Lower lobe of right lung (tissue), 2 donors: ENCODE results near the gene IP6K3. TPM values are rescaled to one million over a fixed set of nuclear protein-coding genes. Genes with fewer than 3 reads are reported as not detected.

ENCODE experiments used
- ATAC-seq, 2 donors: fragments of 200-7000 bp; cut with Tn5 transposase; one replicate each; pipeline ENCODE4 v1.9.1; 2020 to 2022; ENCODE audit warnings: mild to moderate bottlenecking in 2 of 2, moderate library complexity in 2 of 2
- DNase-seq: peaks from one replicate; pipeline ENCODE4 v3.0.0-alpha.2; 2020
- H3K27ac ChIP-seq: fragments of 200-600 bp; one replicate; pipeline ENCODE4 v1.8.0; 2022
- H3K27me3 ChIP-seq: fragments of 200-600 bp; one replicate; pipeline ENCODE4 v1.8.0; 2022; ENCODE audit warnings: low read depth
- H3K36me3 ChIP-seq: fragments of 200-600 bp; one replicate; pipeline ENCODE4 v1.8.0; 2022; ENCODE audit warnings: mild to moderate bottlenecking
- H3K4me1 ChIP-seq: fragments of 200-600 bp; one replicate; pipeline ENCODE4 v1.8.0; 2022
- H3K4me3 ChIP-seq: fragments of 200-600 bp; one replicate; pipeline ENCODE4 v1.8.0; 2022; ENCODE audit warnings: mild to moderate bottlenecking
- H3K9me3 ChIP-seq: fragments of 200-600 bp; one replicate; pipeline ENCODE4 v1.8.0; 2022
- intact Hi-C: fragments of 100-400 bp; cut with DNase I; formaldehyde crosslinking; loops from one replicate; pipeline ENCODE4 v1.11.0; 2022
- total RNA-seq: library from RNA; stranded (reverse); fragmentation: NEBNext Ultra II Directional; extraction: Animal tissue kit (Norgen Biotek cat#: 25700); gene quantifications from one replicate; pipeline ENCODE4 v1.2.1, GENCODE V29; 2021
- TF ChIP-seq, protein P1 (sequence below): fragments of 200-600 bp; IDR thresholded peaks from one replicate; pipeline ENCODE4 v1.8.0; 2022; ENCODE audit warnings: antibody characterized with exemption, mild to moderate bottlenecking
- donor health status: DM: no; HTN: yes; CAD: no; lungs with severe emphysema.

The IP6K3 gene
- total RNA-seq, 1 donor from 2014 or later: 3.5 TPM

DNA sequence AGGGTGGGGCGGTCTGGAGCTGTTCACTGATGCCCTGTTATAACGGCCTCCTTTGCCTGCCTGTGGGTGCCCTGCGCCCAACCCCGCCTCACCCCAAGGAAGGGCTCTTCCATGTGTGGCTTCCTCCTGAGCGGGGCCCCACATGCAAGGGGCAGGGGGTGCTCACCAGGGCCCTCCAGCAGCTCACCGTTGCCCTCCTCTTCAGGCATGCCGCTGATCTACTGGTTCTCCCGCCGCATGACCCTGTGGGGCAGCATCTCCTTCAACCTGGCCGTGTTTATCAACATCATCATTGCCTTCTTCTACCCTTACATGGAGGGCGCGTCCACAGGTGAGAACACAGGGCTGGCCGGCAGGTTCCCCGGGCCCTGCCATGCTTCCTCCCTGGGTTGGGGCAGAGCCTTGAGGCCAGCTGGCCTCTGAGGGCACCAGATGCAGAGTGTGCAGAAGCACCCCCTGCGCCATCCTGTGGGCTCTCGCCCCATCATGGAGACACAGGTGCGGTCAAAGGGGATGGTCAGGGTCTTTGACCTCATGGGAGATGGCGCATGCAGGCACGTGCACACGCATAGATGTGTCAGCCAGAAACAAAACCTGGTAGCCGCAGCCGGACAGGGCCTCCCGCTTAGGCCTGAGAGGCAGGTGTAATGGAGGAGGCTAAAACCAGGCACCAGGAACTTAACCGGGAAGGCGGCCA lies 58.1 kb downstream of the IP6K3 start:
- Histone ChIP-seq H3K27ac (no peak overlapping the region), H3K4me3 (no peak overlapping the region), H3K27me3 (no peaks in the 10 kb centered on the region), H3K36me3 (peaks cover 100% of the 10 kb centered on the region), H3K4me1 (peaks cover 20% of the 10 kb centered on the region), H3K9me3 (no peaks in the 10 kb centered on the region)
- intact Hi-C loops: no loop called here
- ATAC-seq (no peak), DNase-seq (peak; percentile 42)
- TF ChIP-seq, protein P1, sequence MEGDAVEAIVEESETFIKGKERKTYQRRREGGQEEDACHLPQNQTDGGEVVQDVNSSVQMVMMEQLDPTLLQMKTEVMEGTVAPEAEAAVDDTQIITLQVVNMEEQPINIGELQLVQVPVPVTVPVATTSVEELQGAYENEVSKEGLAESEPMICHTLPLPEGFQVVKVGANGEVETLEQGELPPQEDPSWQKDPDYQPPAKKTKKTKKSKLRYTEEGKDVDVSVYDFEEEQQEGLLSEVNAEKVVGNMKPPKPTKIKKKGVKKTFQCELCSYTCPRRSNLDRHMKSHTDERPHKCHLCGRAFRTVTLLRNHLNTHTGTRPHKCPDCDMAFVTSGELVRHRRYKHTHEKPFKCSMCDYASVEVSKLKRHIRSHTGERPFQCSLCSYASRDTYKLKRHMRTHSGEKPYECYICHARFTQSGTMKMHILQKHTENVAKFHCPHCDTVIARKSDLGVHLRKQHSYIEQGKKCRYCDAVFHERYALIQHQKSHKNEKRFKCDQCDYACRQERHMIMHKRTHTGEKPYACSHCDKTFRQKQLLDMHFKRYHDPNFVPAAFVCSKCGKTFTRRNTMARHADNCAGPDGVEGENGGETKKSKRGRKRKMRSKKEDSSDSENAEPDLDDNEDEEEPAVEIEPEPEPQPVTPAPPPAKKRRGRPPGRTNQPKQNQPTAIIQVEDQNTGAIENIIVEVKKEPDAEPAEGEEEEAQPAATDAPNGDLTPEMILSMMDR: no peak

DNA sequence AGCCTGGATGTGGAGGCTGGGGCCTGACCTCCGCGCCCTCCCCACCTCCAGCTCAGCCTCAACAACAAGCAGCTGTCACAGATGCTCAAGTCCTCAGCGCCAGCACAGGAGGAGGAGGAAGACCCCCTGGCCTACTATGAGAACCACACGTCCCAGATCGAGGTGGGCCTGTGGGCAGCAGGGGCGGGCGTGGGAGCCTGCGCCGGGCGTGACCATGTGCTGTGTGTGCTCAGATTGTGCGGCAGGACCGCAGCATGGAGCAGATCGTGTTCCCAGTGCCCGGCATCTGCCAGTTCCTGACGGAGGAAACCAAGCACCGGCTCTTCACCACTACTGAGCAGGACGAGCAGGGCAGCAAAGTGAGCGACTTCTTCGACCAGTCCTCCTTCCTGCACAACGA lies 58.7 kb downstream of the IP6K3 start:
- Histone ChIP-seq H3K27ac (no peak overlapping the region), H3K4me1 (peaks cover 14% of the 10 kb centered on the region), H3K36me3 (peaks cover 100% of the 10 kb centered on the region), H3K27me3 (no peaks in the 10 kb centered on the region), H3K4me3 (no peak overlapping the region), H3K9me3 (no peaks in the 10 kb centered on the region)
- DNase-seq: no peak
- no peak for ATAC-seq
- intact Hi-C loops: no loop called here
- TF ChIP-seq, protein P1: no peak

DNA sequence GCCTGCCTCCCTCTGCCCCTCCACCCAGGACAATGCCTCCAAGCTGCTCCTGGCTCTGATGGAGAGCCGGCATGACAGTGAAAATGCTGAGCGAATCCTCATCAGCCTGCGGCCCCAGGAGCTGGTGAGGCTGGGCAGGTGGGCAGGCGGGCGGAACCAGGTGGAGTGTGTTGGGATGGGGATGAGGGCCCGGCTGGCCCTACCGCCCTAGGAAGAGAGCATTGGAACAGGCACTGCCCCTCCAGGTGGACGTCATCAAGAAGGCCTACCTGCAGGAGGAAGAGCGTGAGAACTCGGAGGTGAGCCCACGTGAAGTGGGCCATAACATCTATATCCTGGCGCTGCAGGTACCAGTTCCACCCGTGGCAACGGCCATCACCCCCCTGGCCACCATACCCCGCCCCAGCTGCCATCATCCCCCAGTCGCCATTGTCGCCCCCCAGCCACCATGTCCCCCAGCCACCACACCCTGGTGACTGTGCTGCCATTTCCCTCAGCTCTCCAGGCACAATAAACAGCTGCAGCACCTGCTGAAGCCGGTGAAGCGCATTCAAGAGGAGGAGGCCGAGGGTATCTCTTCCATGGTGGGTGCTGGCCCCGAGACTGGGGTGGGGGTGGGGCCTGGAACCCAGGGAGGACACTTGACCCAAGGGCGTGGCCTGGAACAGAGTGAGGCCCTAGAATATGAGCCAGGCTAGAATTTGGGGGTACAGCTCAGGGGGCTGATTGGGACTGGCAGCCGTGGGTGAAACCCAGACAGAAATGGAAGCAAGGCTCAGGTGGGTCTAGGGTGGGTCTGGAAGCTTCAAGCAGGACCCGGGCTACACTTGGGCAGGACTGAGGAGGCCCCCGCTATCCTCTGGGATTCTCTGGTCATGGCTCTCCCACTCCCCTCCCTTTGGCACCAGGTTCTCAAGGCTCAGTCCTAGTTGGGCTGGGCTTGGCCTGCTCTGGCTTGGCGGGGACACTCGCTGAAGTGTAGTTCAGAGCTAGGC lies 59.4 kb downstream of the IP6K3 start:
- TF ChIP-seq, protein P1: no peak
- ATAC-seq (no peak), DNase-seq (no peak)
- H3K36me3 ChIP-seq: peaks cover 100% of the 10 kb centered on the region
- no peak overlapping the region for H3K27ac ChIP-seq
- H3K9me3 ChIP-seq: no peaks in the 10 kb centered on the region
- peaks cover 7% of the 10 kb centered on the region for H3K4me1 ChIP-seq
- no peaks in the 10 kb centered on the region for H3K27me3 ChIP-seq
- intact Hi-C loops: no loop called here
- H3K4me3 ChIP-seq: no peak overlapping the region

DNA sequence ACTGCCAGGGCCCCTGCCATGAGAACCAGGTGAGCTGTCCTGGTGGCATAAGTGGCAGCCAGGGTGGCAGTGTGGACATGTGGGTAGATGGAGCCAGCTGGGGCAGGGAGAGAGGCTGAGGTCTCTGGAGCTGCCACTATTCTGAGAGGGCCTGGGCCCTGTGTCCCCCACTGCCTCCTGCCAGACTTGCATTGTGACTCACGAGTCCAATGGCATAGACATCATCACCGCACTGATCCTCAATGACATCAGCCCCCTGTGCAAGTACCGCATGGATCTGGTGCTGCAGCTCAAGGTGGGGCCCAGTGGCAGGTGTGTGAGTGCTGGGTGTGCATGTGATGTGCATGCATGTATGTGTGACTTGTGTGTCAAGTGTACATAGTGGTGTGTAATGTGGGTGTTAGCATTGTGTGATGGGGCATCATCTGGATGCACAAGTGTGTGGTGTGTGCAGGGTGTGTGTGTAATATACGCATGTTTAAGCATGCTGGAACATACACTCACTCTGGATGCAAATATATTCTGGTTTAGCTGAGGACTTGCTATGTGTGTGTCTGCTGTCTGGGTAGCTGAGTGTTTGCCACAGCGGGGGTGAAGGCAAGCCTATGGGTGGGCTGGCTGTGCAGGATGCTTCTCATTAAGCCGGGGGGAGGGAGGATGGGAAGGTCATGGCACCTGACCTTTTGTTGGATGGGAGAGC lies 60.3 kb downstream of the IP6K3 start:
- TF ChIP-seq, protein P1: no peak
- Histone ChIP-seq H3K9me3 (no peaks in the 10 kb centered on the region), H3K36me3 (peaks cover 100% of the 10 kb centered on the region), H3K4me1 (no peaks in the 10 kb centered on the region), H3K27ac (no peak overlapping the region), H3K4me3 (no peak overlapping the region), H3K27me3 (no peaks in the 10 kb centered on the region)
- intact Hi-C loops: no loop called here
- DNase-seq (no peak), ATAC-seq (no peak)
